ENCODE data around the gene DNAJC19. TPM values are rescaled to one million over a fixed set of nuclear protein-coding genes. Genes with fewer than 3 reads are reported as not detected.

The DNAJC19 gene
- total RNA-seq, 4 donors from 2014 or later, result 31.6 to 44.0 (median 38.6) TPM

- TF ChIP-seq CTCF (IDR thresholded peaks at IDR 0.05; ENCODE audit: low read depth), result no peak
These were observed 17.0 kb upstream of the DNAJC19 start for GRCh38 chr3:181006541-181006940.

- TF ChIP-seq CTCF (IDR thresholded peaks at IDR 0.05; ENCODE audit: low read depth), result no peak
These were observed 6.9 kb upstream of the DNAJC19 start for GRCh38 chr3:180996415-180996932.

GRCh38 chr3:180990505-180990904 lies 969 bp upstream of the DNAJC19 start:
- TF ChIP-seq CTCF (IDR thresholded peaks at IDR 0.05; ENCODE audit: low read depth), result no peak

- no peak for TF ChIP-seq CTCF (IDR thresholded peaks at IDR 0.05; ENCODE audit: low read depth)
These were observed 2.2 kb downstream of the DNAJC19 start for GRCh38 chr3:180987344-180987743.

GRCh38 chr3:180983136-180983535 lies 6.4 kb downstream of the DNAJC19 start:
- no peak for TF ChIP-seq CTCF (IDR thresholded peaks at IDR 0.05; ENCODE audit: low read depth)

- TF ChIP-seq CTCF (IDR thresholded peaks at IDR 0.05; ENCODE audit: low read depth), result no peak
These were observed 7.6 kb downstream of the DNAJC19 start for GRCh38 chr3:180981912-180982311.

GRCh38 chr3:180980611-180981010 lies 8.9 kb downstream of the DNAJC19 start:
- TF ChIP-seq CTCF (IDR thresholded peaks at IDR 0.05; ENCODE audit: low read depth), result no peak

Data from subcutaneous adipose tissue (tissue), 4 donors.